Activated gamma-delta T cell treated with anti-CD3 and anti-CD28 coated beads, Interleukin-2, amount 50 U/mL, for 16 hours (primary cell): Measurements from ENCODE around the gene LMBR1.
"Not testable (repeated sequence)": the region's sequence is repeated elsewhere in the genome, so short reads cannot be mapped to it uniquely, and the experiment has no call there.

Experiments
- DNase-seq: peaks from one replicate; pipeline ENCODE4 v3.0.0-alpha.2; 2020; ENCODE audit warnings: low read depth

Gene LMBR1, protein sequence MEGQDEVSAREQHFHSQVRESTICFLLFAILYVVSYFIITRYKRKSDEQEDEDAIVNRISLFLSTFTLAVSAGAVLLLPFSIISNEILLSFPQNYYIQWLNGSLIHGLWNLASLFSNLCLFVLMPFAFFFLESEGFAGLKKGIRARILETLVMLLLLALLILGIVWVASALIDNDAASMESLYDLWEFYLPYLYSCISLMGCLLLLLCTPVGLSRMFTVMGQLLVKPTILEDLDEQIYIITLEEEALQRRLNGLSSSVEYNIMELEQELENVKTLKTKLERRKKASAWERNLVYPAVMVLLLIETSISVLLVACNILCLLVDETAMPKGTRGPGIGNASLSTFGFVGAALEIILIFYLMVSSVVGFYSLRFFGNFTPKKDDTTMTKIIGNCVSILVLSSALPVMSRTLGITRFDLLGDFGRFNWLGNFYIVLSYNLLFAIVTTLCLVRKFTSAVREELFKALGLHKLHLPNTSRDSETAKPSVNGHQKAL

GRCh38 chr7:156892821-156893706 is at the start of gene LMBR1:
LMBR1 (minus strand) TSS chr7:156893183; CDS start chr7:156892993, 190 bp downstream.
- peak; percentile 92 for DNase-seq

GRCh38 chr7:156942708-156943090 is 49.7 kb upstream of the LMBR1 start:
- DNase-seq: no peak

DNA sequence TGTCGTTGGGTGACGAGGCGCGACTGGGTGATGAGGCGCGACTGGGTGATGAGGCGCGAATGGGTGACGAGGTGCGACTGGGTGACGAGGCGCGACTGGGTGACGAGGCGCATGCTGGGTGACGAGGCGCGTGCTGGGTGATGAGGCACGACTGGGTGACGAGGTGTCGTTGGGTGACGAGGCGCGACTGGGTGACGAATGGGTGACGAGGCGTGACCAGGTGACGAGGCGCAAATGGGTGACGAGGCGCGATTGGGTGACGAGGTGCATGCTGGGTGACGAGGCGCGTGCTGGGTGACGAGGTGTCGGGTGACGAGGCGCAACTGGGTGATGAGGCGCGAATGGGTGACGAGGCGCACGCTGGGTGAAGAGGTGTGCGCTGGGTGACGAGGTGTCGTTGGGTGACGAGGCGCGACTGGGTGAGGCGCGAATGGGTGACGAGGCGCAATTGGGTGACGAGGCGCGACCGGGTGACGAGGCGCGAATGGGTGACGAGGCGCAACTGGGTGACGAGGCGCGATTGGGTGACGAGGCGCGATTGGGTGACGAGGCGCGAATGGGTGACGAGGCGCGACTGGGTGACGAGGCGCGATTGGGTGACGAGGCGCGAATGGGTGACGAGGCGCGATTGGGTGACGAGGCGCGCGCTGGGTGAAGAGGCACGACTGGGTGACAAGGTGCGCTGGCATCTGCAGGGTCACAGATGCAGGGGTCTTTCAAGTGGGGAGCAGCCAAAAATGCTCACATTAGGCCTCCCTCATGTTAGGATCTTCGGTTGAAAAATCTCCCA is 48.6 kb upstream of the LMBR1 start:
- DNase-seq: no peak

DNA sequence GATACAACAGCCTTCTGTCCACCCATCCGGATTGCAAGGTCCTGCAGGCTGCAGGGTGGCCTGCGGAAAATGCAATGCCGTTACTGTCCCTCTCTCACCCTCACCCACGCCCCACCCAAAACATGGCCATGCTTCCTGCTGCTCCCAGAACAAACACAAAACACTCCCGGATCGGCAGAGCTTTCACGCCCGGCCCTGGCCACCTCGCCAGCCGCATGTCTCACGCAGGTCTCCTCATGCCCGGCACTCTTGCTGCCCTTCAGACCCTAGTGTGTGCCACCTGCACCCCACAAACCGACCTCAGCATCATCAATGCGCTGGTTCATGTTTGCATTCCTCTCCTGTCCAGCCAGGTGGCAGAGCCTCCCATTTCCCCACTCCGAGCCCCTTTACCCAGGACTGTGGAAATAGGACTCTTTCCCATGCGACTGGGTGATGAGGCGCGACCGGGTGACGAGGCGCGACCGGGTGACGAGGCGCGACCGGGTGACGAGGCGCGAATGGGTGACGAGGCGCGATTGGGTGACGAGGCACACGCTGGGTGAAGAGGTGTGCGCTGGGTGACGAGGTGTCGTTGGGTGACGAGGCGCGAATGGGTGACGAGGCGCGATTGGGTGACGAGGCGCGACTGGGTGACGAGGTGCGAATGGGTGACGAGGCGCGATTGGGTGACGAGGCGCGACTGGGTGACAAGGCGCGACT is 47.6 kb upstream of the LMBR1 start:
- DNase-seq: no peak

GRCh38 chr7:156936766-156937165 is 43.8 kb upstream of the LMBR1 start:
- not testable (repeated sequence) for DNase-seq

DNA sequence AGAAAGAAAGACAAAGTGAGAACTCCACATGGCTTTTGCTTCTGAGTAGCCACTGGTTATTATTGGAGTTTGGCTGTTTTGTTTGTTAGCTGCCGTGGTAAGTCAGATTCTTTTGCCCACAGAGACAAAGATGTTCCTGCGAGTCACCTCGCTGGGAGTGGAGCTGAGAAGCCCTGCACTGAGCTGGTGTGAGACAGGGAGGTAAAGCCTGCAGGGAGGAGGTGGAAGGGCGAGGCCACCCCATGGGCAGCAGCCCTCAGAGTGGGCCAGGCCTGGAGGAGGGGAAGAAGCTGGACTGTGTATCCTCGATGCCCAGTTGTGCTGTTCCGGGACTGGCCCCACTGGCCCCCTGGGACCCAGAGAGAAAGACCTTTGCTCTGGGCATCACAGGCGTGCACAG is 42.3 kb upstream of the LMBR1 start:
- DNase-seq: no peak

DNA sequence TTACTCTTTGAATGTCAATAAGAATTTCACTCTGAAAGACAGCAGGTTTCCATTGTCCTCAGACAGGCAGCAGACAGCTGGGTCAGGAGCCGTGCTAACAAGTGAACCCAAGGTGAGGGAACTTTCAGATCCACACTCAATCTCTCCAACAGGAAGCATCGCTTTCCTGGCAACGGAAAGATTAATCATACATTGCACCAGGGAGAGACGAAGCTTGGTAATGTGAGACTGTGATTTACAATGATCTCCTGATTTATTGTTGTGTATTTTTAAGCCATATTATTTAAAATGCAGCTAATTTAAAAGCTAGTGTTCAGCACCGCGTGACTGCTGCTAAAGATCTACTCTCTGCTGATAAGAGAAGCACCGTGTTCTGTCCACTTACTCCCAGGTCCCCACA is 39.0 kb upstream of the LMBR1 start:
- no peak for DNase-seq

DNA sequence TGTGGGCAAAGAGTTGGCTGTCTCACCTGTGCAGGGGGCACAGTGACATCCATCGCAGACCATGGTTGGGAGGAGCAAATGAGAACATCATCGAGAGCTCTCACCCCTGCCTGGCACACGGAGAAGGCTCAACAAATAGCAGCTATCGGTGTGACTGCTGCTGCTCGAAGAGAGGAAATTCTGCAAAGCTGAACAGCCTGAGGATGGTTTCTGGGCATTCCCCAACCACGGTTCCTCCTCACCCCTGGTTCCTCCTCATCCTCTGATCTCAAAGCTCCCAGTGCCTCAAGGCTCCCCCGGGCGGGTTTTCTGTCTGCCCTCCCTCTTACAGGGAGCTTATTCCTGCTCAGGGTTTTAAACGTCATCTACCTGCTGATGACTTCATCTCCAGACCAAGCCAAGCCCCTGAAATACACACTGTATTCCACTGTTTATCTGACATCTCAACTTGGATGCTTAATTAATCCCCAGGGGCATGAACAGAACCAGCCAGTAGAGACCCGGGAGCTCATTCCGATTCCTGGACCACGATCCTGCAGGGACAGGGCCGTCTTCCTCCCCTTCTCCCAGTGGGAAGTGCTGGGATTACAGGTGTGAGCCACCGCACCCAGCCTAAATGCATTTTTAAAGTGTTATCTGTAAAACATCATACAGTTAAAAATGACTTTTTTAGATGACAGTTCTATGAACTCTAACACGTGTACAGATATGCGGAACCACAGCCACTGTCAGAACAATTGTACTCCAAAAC is 37.0 kb upstream of the LMBR1 start:
- DNase-seq: no peak

- no peak for DNase-seq
Measured at GRCh38 chr7:156928406-156928747, 35.4 kb upstream of the LMBR1 start.

DNA sequence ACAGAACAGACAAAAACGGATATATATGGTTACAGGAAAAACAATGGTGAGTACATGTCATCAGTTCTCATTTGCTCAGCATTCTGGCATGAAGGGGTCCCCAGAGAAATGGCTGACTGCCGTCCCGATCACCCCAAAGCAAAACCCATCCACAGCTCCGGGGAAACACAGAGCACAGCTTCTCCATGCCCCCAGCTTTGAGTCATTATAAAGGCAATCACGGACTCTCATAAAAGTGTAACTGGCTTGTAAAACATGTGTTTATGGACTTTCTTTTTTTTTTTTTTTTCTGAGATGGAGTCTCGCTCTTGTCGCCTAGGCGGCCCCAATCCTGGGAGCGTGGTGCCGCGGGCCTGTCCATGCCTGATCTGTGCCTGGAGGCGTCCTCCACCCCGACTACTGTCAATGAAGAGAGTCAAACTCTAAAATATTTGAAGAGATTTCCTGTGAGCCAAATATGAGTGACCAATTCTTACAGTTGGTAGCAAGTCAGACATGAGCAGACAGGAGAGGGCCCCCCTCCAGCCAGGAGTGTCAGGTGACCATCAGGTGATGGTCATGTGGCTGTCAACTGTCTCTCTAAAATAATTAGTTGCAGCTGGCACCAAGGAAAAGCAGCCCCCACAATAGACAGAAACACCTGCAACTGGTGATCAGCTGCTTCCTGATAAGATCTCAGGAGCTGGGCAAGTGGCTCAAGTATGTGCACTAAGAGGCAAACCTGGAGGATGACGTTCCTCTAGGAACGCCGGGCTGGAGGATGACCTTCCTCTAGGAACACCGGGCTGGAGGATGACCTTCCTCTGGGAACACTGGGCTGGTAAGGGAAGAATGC is 34.8 kb upstream of the LMBR1 start:
- DNase-seq: no peak

- DNase-seq: not testable (repeated sequence)
Measured at GRCh38 chr7:156925821-156926220, 32.8 kb upstream of the LMBR1 start.

DNA sequence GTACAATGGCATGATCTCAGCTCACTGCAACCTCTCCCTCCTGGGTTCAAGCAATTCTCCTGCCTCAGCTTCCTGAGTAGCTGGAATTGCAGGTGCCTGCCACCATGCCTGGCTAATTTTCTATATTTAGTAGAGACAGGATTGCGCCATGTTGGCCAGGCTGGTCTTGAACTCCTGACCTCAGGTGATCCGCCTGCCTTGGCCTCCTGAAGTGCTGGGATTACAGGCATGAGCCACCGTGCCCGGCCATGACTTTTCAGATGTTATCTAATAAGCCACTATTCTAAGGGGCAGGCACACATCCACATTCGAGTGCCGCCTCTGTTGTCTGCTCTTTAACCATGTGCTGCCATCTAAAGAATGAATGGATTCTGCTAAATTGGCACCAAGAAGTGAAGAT is 29.3 kb upstream of the LMBR1 start:
- not testable (repeated sequence) for DNase-seq

- DNase-seq: not testable (repeated sequence)
Measured at GRCh38 chr7:156920487-156921373, 27.7 kb upstream of the LMBR1 start.

- DNase-seq: no peak
Measured at GRCh38 chr7:156920076-156920475, 27.1 kb upstream of the LMBR1 start.

- DNase-seq: no peak
Measured at GRCh38 chr7:156919132-156919713, 26.2 kb upstream of the LMBR1 start.

- no peak for DNase-seq
Measured at GRCh38 chr7:156918635-156919034, 25.7 kb upstream of the LMBR1 start.

GRCh38 chr7:156909574-156910252 is 16.7 kb upstream of the LMBR1 start:
- DNase-seq: not testable (repeated sequence)

DNA sequence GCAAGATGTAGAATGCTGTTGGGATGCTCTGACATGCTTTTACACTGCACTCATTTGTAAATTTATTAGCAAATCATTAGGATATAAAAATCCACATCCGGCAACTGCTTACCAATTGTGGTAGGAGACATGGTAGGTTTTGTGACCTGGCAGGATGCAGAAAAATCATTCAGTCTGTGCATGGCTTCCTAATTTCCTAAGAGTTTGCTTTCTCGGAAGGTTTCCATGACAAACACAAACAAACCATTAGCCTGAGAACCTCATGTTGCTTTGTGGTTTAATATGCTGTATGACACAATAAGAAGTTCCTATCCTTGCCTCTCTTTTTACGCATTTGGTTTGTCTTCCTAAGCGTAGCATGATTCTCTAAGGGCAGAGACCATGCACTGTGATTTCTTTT is 14.7 kb upstream of the LMBR1 start:
- no peak for DNase-seq
